Heart left ventricle (tissue), 13 donors: ENCODE measurements around the gene EVPL.

Experiments used
- POLR2A ChIP-seq, 2 donors: fragments of 450-650 bp; IDR thresholded peaks; one replicate each; pipeline ENCODE4 v1.6.1; 2017; ENCODE audit warnings: antibody characterized with exemption in 2 of 2, mild to moderate bottlenecking in 2 of 2, moderate library complexity in 2 of 2
- TF ChIP-seq, protein P1 (sequence below), 12 donors: fragments of 200-600 bp; sonication (generic) in 4 of 12; IDR thresholded peaks; one replicate each; pipeline versions ENCODE4 v1.5.0 to v1.8.0; 2018 to 2022; ENCODE audit warnings: antibody characterized with exemption in 12 of 12, mild to moderate bottlenecking in 5 of 12
- donor health status: ischemic (EF 13 %, LVEDD 7.1; RV severe dilation, severe dysfunction).
- donor health status: DM: no; HTN: yes; CAD: no.
- donor health status: DM: no; HTN: no; CAD: no.
- donor health status: ischemic (EF 25% LVEDD 6.9; RV normal size, moderate dysfunction).
- donor health status: ischemic (EF 25% LVEDD 5.7; RV mildly dilated, moderate dysfunction).
- donor health status: ischemic (EF 35%, LVEDD 5.7; RV mildly dilated, moderate dysfunction).
- donor health status: nonischemic (EF 11% LVEDD 7.7; RV severe dilation, severe dysfunction).
- donor health status: DM: yes; HTN: yes; CAD: no.
- donor health status: PGD.
- donor health status: ischemic (EF 29% LVEDD 5.4; RV normal size, mild dysfunction).
- donor health status: nonischemic (EF 23%, LVEDD 6.1; RV moderate dilation, normal function).

DNA sequence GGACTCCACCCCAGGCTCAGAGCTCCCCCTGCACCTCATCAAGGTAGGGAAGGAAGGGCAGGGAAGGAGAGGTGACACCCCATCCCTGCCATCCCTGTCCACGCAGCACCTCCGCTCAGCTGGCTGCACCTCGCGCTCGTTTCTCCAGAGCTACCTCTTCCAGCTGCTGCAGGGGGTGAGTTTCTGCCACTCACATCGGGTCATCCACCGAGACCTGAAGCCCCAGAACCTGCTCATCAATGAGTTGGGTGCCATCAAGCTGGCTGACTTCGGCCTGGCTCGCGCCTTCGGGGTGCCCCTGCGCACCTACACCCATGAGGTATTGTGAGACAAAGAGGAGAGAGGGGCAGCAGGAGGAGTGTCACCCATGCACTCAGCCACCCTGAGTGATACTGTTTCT is 25.0 kb downstream of the EVPL start:
- TF ChIP-seq, protein P1, sequence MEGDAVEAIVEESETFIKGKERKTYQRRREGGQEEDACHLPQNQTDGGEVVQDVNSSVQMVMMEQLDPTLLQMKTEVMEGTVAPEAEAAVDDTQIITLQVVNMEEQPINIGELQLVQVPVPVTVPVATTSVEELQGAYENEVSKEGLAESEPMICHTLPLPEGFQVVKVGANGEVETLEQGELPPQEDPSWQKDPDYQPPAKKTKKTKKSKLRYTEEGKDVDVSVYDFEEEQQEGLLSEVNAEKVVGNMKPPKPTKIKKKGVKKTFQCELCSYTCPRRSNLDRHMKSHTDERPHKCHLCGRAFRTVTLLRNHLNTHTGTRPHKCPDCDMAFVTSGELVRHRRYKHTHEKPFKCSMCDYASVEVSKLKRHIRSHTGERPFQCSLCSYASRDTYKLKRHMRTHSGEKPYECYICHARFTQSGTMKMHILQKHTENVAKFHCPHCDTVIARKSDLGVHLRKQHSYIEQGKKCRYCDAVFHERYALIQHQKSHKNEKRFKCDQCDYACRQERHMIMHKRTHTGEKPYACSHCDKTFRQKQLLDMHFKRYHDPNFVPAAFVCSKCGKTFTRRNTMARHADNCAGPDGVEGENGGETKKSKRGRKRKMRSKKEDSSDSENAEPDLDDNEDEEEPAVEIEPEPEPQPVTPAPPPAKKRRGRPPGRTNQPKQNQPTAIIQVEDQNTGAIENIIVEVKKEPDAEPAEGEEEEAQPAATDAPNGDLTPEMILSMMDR (IDR thresholded peaks at IDR 0.05) = no peak
- no peak for TF ChIP-seq POLR2A (IDR thresholded peaks at IDR 0.05)
